GM18907 (cell line): ENCODE measurements around the gene SLC8A1.

Experiments used
- ATAC-seq: cut with Tn5 transposase; IDR thresholded peaks from one replicate; pipeline ENCODE4 v1.9.1; 2021; ENCODE audit warnings: mild to moderate bottlenecking, moderate library complexity; ENCODE audit not compliant: unreplicated experiment

Gene SLC8A1

GRCh38 chr2:40317046-40317445, 134.8 kb downstream of the SLC8A1 start:
- no peak for ATAC-seq

GRCh38 chr2:40316620-40317019, 135.3 kb downstream of the SLC8A1 start:
- no peak for ATAC-seq

- ATAC-seq, result no peak
Observed at GRCh38 chr2:40315683-40316082, 136.2 kb downstream of the SLC8A1 start.

- ATAC-seq, result no peak
Observed at GRCh38 chr2:40311026-40311425, 140.9 kb downstream of the SLC8A1 start.

GRCh38 chr2:40310303-40310702, 141.6 kb downstream of the SLC8A1 start:
- no peak for ATAC-seq

- ATAC-seq, result no peak
Observed at GRCh38 chr2:40304340-40304739, 147.6 kb downstream of the SLC8A1 start.

- no peak for ATAC-seq
Observed at GRCh38 chr2:40303746-40304145, 148.1 kb downstream of the SLC8A1 start.

GRCh38 chr2:40302751-40303325, 149.1 kb downstream of the SLC8A1 start:
- no peak for ATAC-seq

- ATAC-seq, result no peak
Observed at GRCh38 chr2:40300391-40300790, 151.5 kb downstream of the SLC8A1 start.

- no peak for ATAC-seq
Observed at GRCh38 chr2:40299781-40300180, 152.1 kb downstream of the SLC8A1 start.

GRCh38 chr2:40299173-40299572, 152.7 kb downstream of the SLC8A1 start:
- ATAC-seq, result no peak

GRCh38 chr2:40298026-40298425, 153.9 kb downstream of the SLC8A1 start:
- ATAC-seq, result no peak

GRCh38 chr2:40292291-40292690, 159.6 kb downstream of the SLC8A1 start:
- ATAC-seq, result no peak

GRCh38 chr2:40289771-40290404, 162.0 kb downstream of the SLC8A1 start:
- no peak for ATAC-seq

GRCh38 chr2:40287773-40288172, 164.1 kb downstream of the SLC8A1 start:
- no peak for ATAC-seq

- no peak for ATAC-seq
Observed at GRCh38 chr2:40287195-40287594, 164.7 kb downstream of the SLC8A1 start.

- no peak for ATAC-seq
Observed at GRCh38 chr2:40286721-40287120, 165.2 kb downstream of the SLC8A1 start.

GRCh38 chr2:40285391-40285790, 166.5 kb downstream of the SLC8A1 start:
- ATAC-seq, result no peak

GRCh38 chr2:40284797-40285196, 167.1 kb downstream of the SLC8A1 start:
- no peak for ATAC-seq

- no peak for ATAC-seq
Observed at GRCh38 chr2:40283111-40283909, 168.6 kb downstream of the SLC8A1 start.

GRCh38 chr2:40282428-40282827, 169.5 kb downstream of the SLC8A1 start:
- ATAC-seq, result no peak
